HG03159 (cell line): Measurements from ENCODE around the gene SRRM4.
"Not testable (repeated sequence)": the region's sequence is repeated elsewhere in the genome, so short reads cannot be mapped to it uniquely, and the experiment has no call there.

Experiments
- ATAC-seq: cut with Tn5 transposase; IDR thresholded peaks from one replicate; pipeline ENCODE4 v1.9.1; 2021; ENCODE audit warnings: mild to moderate bottlenecking, moderate library complexity; ENCODE audit not compliant: unreplicated experiment

Gene SRRM4

DNA sequence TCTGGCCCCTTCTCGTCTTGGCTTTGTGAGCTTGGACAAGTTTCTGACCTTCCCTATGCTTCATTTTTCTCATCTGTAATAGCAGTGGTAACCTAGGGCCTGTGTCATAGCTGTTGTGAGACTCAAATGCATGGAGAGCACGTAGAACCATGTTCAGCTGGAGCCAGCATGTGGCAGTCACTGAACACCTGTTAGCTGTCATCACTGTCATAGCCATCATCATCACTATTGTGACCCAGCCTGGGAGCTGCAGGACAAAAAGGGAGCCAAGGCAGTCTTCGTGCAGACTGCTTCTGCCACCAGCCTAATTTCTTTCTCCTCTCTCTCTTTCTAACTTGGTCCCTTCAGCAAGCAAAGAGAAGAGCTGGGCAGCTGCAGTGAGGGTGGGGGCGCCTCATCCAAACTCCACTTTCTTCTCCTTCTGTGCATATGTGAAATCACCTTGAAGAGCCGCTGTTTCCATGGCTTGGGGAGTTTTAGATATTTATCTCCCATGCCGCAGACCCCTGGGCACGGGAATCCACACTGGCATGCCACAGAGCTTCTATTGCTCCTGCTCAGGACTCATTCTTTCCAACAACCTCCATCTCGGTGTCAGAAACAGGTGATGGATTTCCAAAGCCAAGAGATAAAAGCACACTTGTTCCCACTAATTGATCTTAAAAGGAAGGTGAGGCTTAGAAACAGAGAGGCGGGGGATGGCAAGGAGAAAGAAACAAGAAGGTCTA lies 87.0 kb downstream of the SRRM4 start:
- no peak for ATAC-seq

DNA sequence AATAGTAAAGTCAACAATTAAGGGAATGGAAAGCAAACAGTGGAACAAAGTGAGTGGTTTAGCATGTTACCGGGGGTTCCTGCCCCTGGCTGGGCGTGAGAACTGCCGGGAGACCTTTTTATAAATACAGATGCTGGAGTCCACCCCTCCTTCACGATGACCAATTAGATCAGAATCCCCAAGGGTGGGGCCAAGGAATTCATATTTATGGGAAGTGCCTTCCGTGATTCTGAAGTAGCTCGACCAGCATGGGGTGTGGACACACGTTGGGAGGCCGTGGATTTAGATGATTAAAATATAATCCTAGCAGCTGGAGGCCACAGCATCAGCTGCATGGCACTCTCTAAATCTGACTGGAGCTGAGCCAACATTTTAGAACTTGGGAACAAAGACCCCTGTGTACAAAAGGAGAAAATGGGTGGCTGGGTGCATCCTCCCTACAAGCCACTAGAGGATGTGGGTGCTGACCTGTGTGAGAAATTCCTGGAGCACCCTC lies 87.9 kb downstream of the SRRM4 start:
- ATAC-seq = no peak

DNA sequence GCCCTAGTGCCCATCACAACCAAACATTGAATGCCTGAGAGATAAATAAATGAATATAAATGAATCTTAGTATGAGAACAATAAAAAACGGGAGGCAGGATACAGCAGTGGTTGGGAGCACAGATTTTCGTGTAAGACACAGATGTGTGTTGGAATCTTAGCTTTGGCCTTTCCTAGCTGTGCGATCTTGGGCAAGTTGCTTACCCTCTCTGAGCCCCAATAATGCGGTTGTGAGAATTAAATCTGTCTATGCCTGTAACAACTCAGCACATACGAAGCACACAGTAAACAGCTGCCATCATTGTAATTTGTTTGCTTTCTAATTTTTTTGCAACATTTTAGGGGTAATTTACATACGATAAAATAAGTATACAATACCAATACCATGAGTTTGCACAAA lies 89.8 kb downstream of the SRRM4 start:
- ATAC-seq = no peak

DNA sequence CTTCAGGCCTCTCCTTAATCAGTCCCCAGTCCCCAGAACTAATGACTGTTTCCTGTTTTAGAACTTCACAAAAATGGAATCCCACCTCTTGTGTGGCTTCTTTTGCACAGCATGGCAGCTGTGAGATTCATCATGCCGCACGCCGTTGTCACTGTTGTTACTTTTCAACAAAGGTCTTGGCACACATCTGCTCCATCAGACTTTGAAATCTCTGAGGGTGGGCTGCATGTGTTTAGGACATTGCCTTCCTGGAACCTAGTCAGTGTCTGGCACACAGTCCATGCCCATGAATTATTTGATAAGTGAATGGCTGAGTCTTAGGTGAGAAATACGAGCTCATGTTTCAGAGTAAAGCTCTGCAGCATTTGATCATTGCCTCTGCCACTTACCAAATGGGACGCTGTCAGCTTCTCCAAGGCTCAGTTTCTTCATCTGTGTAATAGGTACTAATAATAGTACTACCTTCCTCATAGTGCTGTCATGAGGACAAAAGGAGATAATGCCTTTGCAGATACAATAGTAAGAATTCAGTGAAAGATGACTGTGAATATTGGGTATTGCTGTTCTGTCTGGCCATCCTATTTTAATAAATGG lies 90.4 kb downstream of the SRRM4 start:
- ATAC-seq = no peak

DNA sequence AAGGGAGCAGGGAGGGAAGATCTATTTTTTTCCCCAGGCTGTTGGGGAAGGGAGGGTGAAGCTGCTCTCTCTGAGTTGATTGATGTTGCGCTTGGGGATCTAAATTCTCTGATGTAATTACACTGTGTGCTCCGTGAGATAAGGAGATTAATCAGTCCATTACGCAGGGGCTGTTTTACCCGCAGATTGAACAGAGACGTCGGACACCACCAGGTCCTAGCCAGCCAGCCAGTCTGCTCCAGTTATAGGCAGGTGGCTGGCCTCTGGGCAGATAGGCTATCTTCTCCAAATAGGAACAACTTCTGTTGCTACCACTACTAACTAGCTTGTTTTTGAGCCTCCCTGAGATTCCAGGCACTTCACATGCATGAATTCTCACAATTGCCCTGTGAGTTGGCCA lies 91.1 kb downstream of the SRRM4 start:
- ATAC-seq = no peak

DNA sequence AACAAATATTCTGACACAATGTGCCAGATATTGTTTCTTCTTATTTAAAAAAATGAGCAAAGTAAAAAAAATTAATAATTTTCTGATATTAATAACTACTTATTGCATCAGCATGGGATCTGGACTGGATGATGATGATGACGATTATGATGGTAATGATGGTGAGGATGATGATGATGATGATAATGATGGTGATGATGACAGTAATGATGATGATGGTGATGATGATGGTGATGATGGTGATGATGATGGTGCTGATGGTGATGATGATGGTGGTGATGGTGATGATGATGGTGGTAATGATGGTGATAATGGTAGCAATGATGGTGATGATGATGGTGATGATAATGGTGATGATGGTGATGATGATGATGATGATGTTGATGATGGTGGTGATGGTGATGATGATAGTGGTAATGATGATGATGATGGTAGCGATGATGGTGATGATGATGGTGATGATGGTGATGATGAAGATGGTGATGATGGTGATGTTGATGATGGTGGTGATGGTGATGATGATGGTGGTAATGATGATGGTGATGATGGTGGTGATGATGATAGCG lies 94.0 kb downstream of the SRRM4 start:
- ATAC-seq = no peak

DNA sequence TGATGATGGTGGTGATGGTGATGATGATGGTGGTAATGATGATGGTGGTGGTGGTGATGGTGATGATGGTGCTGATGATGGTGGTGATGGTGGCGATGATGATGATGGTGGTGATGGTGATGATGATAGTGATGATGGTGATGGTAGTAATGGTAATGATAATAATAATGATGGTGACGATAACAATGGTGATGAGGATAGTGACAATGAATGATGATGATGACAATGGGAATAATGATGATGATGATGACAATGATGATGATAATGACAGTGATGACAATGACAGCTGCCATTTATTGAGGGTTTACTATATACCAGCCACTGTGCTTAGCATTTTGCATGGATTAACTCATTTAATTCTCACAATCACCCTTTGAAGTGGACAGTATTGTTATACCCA lies 94.6 kb downstream of the SRRM4 start:
- ATAC-seq = no peak

DNA sequence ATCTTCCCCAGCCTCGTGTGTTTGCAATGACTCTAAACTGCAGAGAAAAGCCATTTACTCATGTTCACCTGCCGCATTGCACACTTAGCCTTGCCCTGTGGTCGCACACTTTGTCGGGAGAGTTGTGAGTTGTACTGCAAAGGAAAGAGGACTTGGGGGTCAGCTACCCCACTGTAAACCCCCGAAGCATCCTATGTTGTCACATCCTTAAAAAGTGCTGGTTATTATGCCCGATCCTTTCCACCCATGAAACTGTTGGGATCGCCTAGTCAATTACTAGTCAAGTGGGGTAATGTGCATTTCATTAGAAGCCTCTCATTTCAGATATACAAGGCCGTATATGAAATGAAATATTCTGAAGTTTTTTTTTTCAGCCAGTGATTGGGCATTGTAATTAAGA lies 98.2 kb downstream of the SRRM4 start:
- no peak for ATAC-seq

DNA sequence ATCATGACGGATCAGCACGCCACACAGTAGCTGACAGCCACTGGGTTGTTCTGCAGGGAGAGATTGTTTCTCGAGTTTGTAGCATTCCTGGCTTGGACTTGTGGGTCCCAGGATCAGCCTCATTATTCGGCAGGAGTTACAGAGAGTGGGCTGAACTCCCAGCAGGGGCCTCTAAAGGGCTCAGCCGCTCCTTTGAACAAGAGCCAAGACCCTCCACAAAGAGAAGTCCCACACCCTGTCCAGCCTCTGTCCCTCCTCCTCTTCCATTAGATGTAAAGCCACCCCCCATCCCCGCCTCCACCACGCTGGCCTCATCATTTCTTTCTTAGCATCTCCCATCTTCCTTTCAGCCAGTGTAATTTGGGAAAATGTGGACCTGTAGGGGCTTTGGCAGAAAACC lies 100.7 kb downstream of the SRRM4 start:
- ATAC-seq = no peak

DNA sequence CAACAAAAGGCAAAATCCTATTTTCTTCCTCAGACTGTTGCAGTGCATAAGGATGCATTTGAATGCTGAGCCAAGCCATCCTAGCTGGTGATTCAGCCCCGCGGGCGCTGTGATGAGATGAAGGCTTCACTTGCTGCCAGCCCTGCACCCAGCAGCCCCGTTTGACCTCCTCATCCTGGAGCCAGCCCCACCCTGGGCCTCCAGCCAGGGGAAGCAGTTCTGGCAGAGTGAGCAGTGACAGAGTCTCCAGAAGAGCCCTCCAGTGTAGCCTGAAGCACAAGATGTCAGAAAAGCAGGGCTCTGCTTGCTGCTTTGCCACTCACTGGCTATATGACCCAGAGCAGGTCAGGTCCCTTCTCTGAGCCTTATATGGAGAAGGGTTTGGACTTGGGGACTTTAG lies 101.2 kb downstream of the SRRM4 start:
- no peak for ATAC-seq

DNA sequence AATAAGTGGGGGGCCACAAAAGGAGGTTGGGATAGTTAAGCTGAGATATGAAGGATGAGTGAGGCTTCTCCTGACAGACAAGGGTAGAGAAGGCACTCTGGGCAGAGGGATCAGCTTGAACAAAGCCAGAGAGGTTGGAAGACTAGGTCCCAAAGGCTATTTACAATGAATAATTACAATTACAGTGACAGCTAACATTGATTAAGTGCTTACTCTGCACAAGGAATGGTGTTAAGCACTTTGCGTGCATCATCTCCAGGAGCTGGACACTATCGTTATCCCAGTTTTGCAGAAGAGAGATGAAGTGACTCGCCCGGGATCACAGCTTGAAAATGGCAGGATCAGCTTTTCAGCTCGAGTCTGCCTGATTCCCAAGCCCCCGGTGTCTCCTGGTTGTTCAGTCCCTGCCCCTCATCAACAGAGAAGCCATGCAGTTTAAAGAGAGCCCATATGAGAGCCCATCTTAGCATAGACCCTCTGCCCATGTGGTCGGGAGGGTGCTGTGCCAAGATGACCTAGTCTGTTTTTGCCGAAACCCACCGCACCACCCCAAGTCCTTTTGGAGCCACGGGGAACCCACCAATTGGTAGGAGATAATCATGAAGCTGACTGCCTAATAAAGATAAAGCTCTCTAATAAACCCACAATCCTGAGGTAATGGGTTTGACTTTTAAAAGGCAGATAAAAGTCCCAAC lies 107.5 kb downstream of the SRRM4 start:
- no peak for ATAC-seq

DNA sequence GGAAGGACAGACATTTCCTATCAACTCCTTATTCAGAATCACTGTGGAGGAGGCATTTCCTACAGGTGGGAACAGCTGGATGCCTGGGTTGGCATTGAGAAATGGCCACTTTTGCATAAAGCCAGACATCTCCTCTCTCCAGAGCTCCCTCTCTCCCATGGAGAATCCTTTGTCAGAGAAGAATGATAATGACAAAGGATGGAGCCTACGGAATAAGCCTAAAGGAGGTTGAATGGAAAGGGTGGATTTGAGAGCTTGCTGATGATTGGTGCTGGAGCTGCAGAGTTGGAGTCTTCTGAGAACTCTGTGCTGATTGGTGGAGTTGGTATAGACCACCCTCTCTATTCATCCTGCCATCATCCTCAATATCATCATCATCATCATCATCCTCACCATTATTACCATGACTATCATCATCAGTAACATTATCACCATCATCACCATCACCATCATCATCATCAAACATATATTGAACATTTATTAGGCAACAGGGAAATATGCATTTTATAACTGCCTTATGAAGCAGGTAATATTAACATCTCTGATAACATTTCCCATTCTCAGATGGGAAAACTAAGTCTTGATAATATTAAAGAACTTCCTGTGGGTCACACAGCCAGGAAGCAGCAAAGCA lies 108.2 kb downstream of the SRRM4 start:
- no peak for ATAC-seq

DNA sequence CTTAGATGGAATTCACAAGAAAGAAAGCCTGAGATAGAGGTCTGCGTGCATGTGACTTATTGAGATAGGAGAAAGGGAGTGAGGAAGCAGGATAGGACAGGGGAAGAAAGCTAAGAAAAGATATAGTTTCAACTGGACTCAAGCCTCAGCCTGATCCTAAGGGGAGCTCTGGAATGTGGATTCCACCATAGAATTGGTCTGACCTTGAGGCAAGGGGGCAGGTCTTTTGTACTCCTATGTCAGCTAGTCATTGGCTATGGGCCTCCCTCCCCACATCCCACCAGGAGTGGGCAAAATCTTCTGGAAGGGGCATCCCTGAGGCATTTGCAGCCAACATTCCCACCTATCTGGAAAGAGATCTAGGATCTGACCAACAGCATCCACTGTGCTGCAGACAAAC lies 108.9 kb downstream of the SRRM4 start:
- ATAC-seq = no peak

DNA sequence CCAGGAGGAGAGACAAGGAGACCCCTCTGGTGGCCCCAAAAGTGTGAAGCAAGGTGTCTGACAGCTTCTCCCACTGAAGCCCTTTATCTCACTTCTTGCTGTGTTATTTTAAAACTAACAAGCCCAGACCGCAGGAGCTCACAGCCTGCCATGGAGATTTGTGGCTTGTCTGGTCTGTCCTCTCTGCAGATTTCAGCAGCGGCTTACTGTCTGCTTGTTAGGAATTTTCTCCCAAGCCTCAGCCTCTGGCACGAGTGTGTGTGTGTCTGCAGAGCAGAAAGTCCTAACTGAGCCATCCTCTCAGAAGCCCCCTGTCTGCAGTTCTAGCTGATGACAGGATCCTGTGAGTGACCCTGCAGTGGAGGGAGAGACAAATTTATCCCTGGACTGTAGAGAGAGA lies 109.5 kb downstream of the SRRM4 start:
- ATAC-seq = no peak

DNA sequence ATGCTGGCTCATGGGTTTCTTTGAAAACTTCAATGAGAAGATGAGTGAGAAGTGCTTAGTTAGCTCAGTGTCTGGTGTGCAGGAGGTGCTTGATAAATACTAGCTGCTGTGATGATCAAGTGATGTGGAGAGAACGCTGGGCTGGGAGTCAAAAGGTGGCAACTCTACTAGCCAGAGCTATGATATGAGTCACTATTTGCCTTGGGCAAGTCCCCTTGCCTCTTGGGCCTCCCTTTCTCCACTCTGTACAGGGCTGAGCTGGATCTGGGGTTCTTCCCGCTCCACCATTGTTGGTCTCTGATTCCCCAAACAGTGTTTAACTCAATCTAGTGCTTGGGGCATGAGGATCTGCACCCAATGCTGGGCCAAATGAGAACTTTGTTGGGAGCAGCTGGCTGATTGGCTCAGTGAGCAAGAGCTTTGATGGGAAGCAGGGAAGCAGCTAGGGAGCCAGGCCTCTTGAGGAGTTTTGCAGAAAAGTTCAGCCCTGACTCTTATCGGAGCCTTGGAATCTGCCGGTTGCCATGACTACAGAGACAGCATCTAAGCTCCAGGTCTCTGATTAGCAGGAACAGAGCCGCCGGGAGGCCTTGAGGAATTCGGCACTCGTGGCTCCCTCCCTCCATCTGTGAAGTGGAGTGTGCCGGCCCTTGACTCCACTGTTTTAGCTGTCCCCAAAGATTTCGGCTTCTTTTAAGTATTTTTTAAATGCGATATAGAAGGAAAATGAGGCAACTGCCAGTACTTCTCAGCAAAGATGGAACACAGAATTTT lies 115.3 kb downstream of the SRRM4 start:
- ATAC-seq = no peak

DNA sequence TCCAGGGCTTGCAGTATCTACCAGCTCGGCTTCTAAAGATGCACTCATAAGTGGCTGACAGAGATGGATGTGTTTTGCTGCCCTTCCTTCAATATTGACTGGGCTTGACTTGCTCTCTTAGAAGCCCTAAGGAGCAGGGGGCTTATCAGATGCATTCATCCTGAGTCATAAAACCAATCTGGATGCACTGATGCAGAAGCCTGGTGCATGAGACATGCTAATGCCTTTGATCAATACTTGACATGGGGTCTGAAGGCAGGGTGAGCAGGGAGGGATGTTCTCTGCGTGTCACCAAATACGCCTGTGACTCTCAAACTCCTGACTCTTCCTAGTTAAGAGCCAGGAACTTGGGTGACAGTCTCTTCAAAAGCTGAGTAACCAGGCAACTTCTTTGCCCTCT lies 119.6 kb downstream of the SRRM4 start:
- ATAC-seq = no peak

DNA sequence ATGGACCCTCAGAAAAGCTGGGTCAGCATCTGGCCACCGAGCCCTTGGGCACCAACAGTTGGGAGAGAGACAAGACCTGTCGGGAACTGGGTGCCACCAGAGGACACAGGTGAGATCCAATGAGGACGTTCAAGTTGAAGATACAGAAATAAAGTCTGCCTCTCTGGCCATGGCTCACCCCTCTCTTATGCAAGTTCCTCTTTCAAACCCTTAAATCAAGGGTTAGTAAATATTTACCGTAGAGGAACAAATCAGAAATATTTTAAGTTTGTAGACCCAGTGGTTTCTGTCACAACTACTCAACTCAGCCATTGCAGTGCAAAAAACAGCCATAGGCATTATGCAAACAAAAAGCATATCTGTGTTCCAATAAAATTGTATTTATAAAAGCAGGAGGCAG lies 120.9 kb downstream of the SRRM4 start:
- no peak for ATAC-seq

DNA sequence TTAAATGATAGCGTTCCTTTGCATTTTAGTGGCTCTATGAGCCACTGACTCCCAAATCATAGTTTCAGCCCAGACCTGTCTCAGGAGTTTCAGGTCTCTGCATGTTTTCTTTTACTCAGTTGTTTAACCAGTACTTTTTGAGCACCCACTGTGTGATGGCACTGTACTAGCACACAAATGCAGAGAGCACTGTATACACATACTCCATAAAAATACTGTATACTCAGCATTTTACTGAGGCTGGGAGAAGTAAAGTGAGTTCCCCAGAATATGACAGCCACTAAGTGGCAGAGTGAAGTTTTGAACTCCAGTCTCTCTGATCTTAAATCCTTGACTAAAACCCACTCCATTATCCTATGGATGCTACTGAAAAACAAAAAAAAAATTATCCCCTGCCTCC lies 121.4 kb downstream of the SRRM4 start:
- ATAC-seq = no peak

DNA sequence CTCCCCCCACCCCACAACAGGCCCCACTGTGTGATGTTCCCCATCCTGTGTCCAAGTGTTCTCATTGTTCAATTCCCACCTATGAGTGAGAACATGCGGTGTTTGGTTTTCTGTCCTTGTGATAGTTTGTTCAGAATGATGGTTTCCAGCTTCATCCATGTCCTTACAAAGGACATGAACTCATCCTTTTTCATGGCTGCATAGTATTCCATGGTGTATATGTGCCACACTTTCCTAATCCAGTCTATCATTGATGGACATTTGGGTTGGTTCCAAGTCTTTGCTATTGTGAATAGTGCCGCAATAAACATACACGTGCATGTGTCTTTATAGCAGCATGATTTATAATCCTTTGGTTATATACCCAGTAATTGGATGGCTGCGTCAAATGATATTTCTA lies 123.6 kb downstream of the SRRM4 start:
- not testable (repeated sequence) for ATAC-seq

DNA sequence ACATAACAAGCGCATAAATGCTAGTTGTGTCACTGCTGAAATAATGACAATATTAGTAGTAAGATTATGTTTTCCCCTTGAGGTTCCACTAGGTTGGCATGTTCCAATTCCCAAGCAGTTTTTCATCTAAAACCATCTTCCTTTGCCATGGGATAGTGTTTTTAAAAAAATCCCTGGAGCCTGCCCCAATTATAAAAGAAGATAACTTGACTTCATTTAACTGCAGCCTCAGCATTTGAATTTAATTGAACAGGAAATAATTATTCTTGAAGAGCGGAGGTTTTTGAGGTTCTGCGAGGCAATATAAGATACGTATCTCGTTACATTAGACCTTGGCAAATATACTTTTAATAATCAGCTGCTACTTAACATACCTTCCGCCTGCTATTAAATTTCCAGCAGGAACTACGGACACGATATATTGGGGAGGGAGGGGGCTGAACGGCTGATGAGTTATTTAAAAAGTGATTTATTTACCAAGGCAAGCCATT lies 132.2 kb downstream of the SRRM4 start:
- no peak for ATAC-seq
